ENCODE measurements around the gene MYBPH.

The MYBPH gene

DNA sequence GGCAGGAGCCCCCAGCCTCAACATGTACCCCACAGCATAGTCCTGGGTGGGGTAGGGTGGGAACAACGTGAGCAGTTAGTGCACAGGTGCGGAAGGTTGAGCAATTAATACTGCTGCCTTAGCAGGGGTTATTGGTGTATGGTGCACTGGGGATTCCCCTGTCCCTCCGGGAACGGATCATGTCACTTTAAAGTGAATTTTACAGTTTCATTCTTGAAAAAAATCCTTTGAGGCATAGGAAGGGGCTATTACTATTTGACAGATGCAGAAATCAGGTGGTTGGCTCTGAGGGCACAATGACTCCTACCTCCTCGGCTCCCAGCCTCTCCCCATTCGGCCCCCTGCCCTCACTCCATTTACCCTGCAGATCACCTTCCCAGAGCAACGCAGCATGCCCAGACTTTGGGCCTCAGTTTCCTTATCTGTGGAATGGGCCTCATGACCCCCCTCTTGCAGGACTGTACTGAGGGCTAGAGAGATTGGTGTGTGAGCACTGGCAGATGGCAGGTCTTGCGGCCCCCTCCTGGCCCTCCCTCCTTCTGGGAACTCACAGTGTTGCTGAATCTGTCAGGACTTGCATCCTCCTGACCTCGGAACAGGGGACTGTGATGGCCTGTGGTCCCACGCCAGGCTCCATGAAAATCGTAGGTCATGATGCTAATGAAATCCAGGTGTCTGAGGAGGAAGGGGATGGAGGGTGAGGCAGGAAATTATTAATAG is 5.1 kb upstream of the MYBPH start:
- Histone ChIP-seq H3K27ac (ENCODE audit: low read length) (no peak overlapping the region), H3K4me1 (ENCODE audit: low read length) (peaks cover 26% of the 10 kb centered on the region), H4K20me1 (ENCODE audit: insufficient read depth, low read length) (no peaks in the 10 kb centered on the region), H3K9ac (ENCODE audit: low read length) (no peak overlapping the region), H3K9me3 (ENCODE audit: insufficient read depth, low read length) (no peaks in the 10 kb centered on the region), H3K27me3 (ENCODE audit: low read depth, low read length) (peaks cover 60% of the 10 kb centered on the region), H3K79me2 (ENCODE audit: low read length) (no peaks in the 10 kb centered on the region), H3K36me3 (replicated peaks; ENCODE audit: low read depth, low read length) (no peaks in the 10 kb centered on the region), H3K4me3 (ENCODE audit: low read length) (no peak overlapping the region), H3K4me2 (ENCODE audit: low read length) (peak overlapping the region; percentile 52), H2AFZ (ENCODE audit: low read depth, low read length) (no peak overlapping the region)
- no peak for TF ChIP-seq EZH2phosphoT487 (IDR thresholded peaks at IDR 0.05; ENCODE audit: low read depth)
- TF ChIP-seq, protein P1, sequence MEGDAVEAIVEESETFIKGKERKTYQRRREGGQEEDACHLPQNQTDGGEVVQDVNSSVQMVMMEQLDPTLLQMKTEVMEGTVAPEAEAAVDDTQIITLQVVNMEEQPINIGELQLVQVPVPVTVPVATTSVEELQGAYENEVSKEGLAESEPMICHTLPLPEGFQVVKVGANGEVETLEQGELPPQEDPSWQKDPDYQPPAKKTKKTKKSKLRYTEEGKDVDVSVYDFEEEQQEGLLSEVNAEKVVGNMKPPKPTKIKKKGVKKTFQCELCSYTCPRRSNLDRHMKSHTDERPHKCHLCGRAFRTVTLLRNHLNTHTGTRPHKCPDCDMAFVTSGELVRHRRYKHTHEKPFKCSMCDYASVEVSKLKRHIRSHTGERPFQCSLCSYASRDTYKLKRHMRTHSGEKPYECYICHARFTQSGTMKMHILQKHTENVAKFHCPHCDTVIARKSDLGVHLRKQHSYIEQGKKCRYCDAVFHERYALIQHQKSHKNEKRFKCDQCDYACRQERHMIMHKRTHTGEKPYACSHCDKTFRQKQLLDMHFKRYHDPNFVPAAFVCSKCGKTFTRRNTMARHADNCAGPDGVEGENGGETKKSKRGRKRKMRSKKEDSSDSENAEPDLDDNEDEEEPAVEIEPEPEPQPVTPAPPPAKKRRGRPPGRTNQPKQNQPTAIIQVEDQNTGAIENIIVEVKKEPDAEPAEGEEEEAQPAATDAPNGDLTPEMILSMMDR (IDR thresholded peaks at IDR 0.05; ENCODE audit: low read depth, low read length), result no peak

DNA sequence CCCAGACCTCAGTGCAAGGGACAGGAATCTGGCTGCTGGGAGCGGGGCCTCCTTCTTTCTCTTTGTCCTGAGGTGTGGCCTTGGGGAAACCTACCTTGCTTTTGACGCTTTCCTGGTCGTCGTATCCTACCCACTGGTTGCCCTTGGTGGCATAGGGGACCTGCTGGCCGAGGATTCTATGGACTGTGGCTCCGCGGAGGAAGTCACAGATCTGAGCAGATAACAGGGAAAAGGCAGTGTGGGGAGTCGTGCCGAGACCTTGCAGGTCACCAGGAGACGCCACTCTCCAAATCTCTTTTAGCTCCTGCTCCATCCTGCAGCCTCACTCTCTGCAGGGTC is 4.0 kb upstream of the MYBPH start:
- H3K27me3 ChIP-seq (ENCODE audit: low read depth, low read length), result peaks cover 71% of the 10 kb centered on the region
- no peaks in the 10 kb centered on the region for H3K79me2 ChIP-seq (ENCODE audit: low read length)
- no peaks in the 10 kb centered on the region for H4K20me1 ChIP-seq (ENCODE audit: insufficient read depth, low read length)
- no peak overlapping the region for H3K4me2 ChIP-seq (ENCODE audit: low read length)
- no peaks in the 10 kb centered on the region for H3K9me3 ChIP-seq (ENCODE audit: insufficient read depth, low read length)
- no peak for TF ChIP-seq EZH2phosphoT487 (IDR thresholded peaks at IDR 0.05; ENCODE audit: low read depth)
- TF ChIP-seq, protein P1 (IDR thresholded peaks at IDR 0.05; ENCODE audit: low read depth, low read length), result no peak
- H3K4me3 ChIP-seq (ENCODE audit: low read length), result no peak overlapping the region
- no peak overlapping the region for H3K9ac ChIP-seq (ENCODE audit: low read length)
- H3K27ac ChIP-seq (ENCODE audit: low read length), result no peak overlapping the region
- no peak overlapping the region for H2AFZ ChIP-seq (ENCODE audit: low read depth, low read length)
- peaks cover 35% of the 10 kb centered on the region for H3K4me1 ChIP-seq (ENCODE audit: low read length)
- no peaks in the 10 kb centered on the region for H3K36me3 ChIP-seq (replicated peaks; ENCODE audit: low read depth, low read length)

DNA sequence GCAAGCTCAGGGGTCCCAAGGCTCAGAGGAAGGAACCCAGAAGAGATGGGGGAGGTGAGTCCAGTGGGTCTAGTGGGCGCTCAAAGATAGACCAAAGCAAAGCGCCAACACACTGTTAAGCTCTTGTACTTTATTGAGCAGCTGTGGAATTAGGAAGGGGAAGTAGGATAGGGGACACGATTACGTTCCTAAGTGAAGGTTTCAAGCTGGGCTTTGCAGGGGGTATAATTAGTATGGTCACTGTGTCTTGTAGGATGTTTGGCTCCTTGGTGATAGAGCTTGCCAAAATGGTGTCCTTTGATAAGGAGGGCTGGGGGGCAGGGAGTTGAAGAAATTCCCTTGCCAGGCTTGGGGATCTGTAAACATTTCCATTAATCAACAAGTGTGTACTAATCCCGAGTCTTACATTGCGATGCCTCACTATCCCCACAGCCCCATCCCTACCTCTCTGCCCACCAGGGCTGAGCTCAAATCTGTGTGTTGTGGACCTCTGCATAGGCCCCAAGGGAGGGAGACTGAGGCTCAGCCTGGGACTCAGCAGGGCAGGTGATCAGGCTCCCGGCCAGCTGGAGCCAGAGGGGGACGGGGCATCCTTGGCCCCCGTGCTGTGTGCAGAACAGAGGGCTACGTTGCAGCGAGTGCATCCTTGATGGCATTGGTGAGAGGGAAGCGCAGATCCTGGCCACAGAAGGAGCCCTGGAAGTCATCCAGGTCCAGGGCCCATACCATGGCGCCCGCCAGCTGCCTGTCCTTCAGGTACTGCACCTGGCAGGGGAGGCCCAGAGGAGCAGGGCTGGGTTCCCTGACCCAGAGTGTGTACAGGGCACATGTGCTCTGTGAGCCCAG is 3.4 kb upstream of the MYBPH start:
- TF ChIP-seq EZH2phosphoT487 (IDR thresholded peaks at IDR 0.05; ENCODE audit: low read depth), result no peak
- TF ChIP-seq, protein P1 (IDR thresholded peaks at IDR 0.05; ENCODE audit: low read depth, low read length), result no peak
- Histone ChIP-seq H3K27me3 (ENCODE audit: low read depth, low read length) (peaks cover 69% of the 10 kb centered on the region), H3K4me3 (ENCODE audit: low read length) (no peak overlapping the region), H4K20me1 (ENCODE audit: insufficient read depth, low read length) (peaks cover 3% of the 10 kb centered on the region; the same call in 1 of the 2 replicates), H3K9ac (ENCODE audit: low read length) (no peak overlapping the region), H3K79me2 (ENCODE audit: low read length) (no peaks in the 10 kb centered on the region), H3K27ac (ENCODE audit: low read length) (no peak overlapping the region), H3K36me3 (replicated peaks; ENCODE audit: low read depth, low read length) (no peaks in the 10 kb centered on the region), H3K4me1 (ENCODE audit: low read length) (peaks cover 41% of the 10 kb centered on the region), H3K9me3 (ENCODE audit: insufficient read depth, low read length) (no peaks in the 10 kb centered on the region), H3K4me2 (ENCODE audit: low read length) (no peak overlapping the region), H2AFZ (ENCODE audit: low read depth, low read length) (no peak overlapping the region)

DNA sequence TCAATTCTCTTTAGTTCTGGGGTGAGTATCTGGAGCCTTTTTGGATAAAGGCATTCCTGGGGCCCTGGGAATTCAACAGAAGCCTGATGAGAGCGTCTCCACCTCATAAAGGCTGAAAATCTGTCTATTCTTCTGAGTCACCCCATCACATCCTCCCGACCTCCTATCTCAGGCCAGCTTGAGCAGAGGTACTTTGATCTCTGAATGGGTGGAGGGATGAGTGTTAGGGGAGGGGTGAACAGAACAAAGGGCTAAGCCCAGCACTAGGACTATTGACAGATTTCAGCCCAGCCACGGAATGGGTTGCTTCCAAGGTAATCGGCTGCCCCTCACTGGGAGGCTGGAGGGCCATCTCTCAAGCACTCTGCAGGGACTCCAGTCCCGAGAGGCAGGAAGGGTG is 2.5 kb upstream of the MYBPH start:
- H3K27me3 ChIP-seq (ENCODE audit: low read depth, low read length), result peaks cover 69% of the 10 kb centered on the region
- TF ChIP-seq EZH2phosphoT487 (IDR thresholded peaks at IDR 0.05; ENCODE audit: low read depth), result no peak
- TF ChIP-seq, protein P1 (IDR thresholded peaks at IDR 0.05; ENCODE audit: low read depth, low read length), result no peak
- no peak overlapping the region for H3K9ac ChIP-seq (ENCODE audit: low read length)
- H4K20me1 ChIP-seq (ENCODE audit: insufficient read depth, low read length), result peaks cover 5% of the 10 kb centered on the region; the same call in 1 of the 2 replicates
- H3K4me3 ChIP-seq (ENCODE audit: low read length), result no peak overlapping the region
- H3K4me2 ChIP-seq (ENCODE audit: low read length), result no peak overlapping the region
- H3K36me3 ChIP-seq (replicated peaks; ENCODE audit: low read depth, low read length), result no peaks in the 10 kb centered on the region
- H3K9me3 ChIP-seq (ENCODE audit: insufficient read depth, low read length), result no peaks in the 10 kb centered on the region
- H3K79me2 ChIP-seq (ENCODE audit: low read length), result no peaks in the 10 kb centered on the region
- no peak overlapping the region for H3K27ac ChIP-seq (ENCODE audit: low read length)
- H2AFZ ChIP-seq (ENCODE audit: low read depth, low read length), result no peak overlapping the region
- peaks cover 51% of the 10 kb centered on the region for H3K4me1 ChIP-seq (ENCODE audit: low read length)
